Measurements from ENCODE around the gene PSMC6. TPM values are rescaled to one million over a fixed set of nuclear protein-coding genes. Genes with fewer than 3 reads are reported as not detected.
A peak's percentile ranks its signal among the peaks of the same experiment; 100 is the strongest.
"Not testable (repeated sequence)": the region's sequence is repeated elsewhere in the genome, so short reads cannot be mapped to it uniquely, and the experiment has no call there.

Gene PSMC6
- total RNA-seq, 2 experiments from 2014 or later: 87.0 to 121 TPM

- ATAC-seq (no peak), DNase-seq (no peak)
- CTCF ChIA-PET: no interaction called here
- Mint-ChIP-seq H3K36me3 (ENCODE audit: low read depth) (peaks cover 27% of the 10 kb centered on the region), H3K4me3 (no peak overlapping the region), H3K9me3 (ENCODE audit: low read depth) (peaks cover 2% of the 10 kb centered on the region), H3K27ac (peak overlapping the region; percentile 15), H3K4me1 (peaks cover 76% of the 10 kb centered on the region), H3K27me3 (no peaks in the 10 kb centered on the region)
- intact Hi-C loops (cut with DNase I, micrococcal nuclease): loop anchor here in 1 of 2 experiments (1.0 kb wide), 1 partner anchor 8 kb away; the partner anchor contains the start of gene STYX
- POLR2A ChIA-PET: no interaction called here
Observed at GRCh38 chr14:52738409-52738808, 31.4 kb downstream of the PSMC6 start.

GRCh38 chr14:52740751-52741150 lies 33.8 kb downstream of the PSMC6 start:
- DNase-seq (no peak), ATAC-seq (no peak)
- peaks cover 76% of the 10 kb centered on the region for H3K4me1 Mint-ChIP-seq
- H3K27ac Mint-ChIP-seq: peak overlapping the region; percentile 84
- no peaks in the 10 kb centered on the region for H3K9me3 Mint-ChIP-seq (ENCODE audit: low read depth)
- H3K4me3 Mint-ChIP-seq: no peak overlapping the region
- intact Hi-C loops (cut with DNase I, micrococcal nuclease): no loop called here
- H3K27me3 Mint-ChIP-seq: no peaks in the 10 kb centered on the region
- ChIA-PET POLR2A (no interaction called here), CTCF (interaction anchor here (0.7 kb wide), 1 partner anchor 186 kb away, joined by 3 read pairs; no protein-coding TSS in a partner anchor)
- peaks cover 20% of the 10 kb centered on the region for H3K36me3 Mint-ChIP-seq (ENCODE audit: low read depth)

GRCh38 chr14:52741865-52742264 lies 34.9 kb downstream of the PSMC6 start:
- CTCF ChIA-PET: interaction anchor here (0.6 to 1.0 kb wide), 5 partner anchors 12 to 351 kb away, joined by 3 to 5 read pairs (median 4); no protein-coding TSS in a partner anchor
- POLR2A ChIA-PET: interaction anchor here (0.6 to 1.3 kb wide), 3 partner anchors 12 to 20 kb away, joined by 3 to 7 read pairs (median 5); partner anchors contain the start of gene STYX
- Mint-ChIP-seq H3K9me3 (ENCODE audit: low read depth) (no peaks in the 10 kb centered on the region), H3K4me3 (peak overlapping the region; percentile 72), H3K27me3 (no peaks in the 10 kb centered on the region), H3K36me3 (ENCODE audit: low read depth) (peaks cover 25% of the 10 kb centered on the region), H3K4me1 (peaks cover 65% of the 10 kb centered on the region), H3K27ac (peak overlapping the region; percentile 95)
- DNase-seq (no peak), ATAC-seq (no peak)
- intact Hi-C loops (cut with DNase I, micrococcal nuclease): loop anchor here (1.0 to 2.0 kb wide), 3 partner anchors 12 to 49 kb away; partner anchors contain the start of genes STYX (in 2 of the 2), ERO1A (in 1 of the 2) and GNPNAT1 (in 1 of the 2)

GRCh38 chr14:52748647-52749292 lies 41.8 kb downstream of the PSMC6 start:
- no peak overlapping the region for H3K27ac Mint-ChIP-seq

GRCh38 chr14:52755607-52756316 lies 48.8 kb downstream of the PSMC6 start:
- ChIA-PET CTCF (interaction anchor here (0.6 to 1.3 kb wide), 4 partner anchors 18 to 1811 kb away, joined by 3 to 5 read pairs (median 4); partner anchors contain the start of gene PYGL), POLR2A (no interaction called here)

More at GRCh38 chr14:52748647-52749292, 41.8 kb downstream of the PSMC6 start:
- Mint-ChIP-seq H3K4me1 (peaks cover 19% of the 10 kb centered on the region), H3K36me3 (ENCODE audit: low read depth) (peaks cover 25% of the 10 kb centered on the region), H3K4me3 (no peak overlapping the region), H3K9me3 (ENCODE audit: low read depth) (no peaks in the 10 kb centered on the region), H3K27me3 (no peaks in the 10 kb centered on the region)
- no peak for ATAC-seq
- intact Hi-C loops (cut with DNase I, micrococcal nuclease): no loop called here
- POLR2A ChIA-PET: no interaction called here
- DNase-seq: no peak
- CTCF ChIA-PET: no interaction called here

GRCh38 chr14:52759145-52759544 lies 52.1 kb downstream of the PSMC6 start:
- H3K27ac Mint-ChIP-seq: no peak overlapping the region
- H3K27me3 Mint-ChIP-seq: no peaks in the 10 kb centered on the region
- CTCF ChIA-PET: interaction anchor here (0.9 kb wide), 1 partner anchor 16 kb away, joined by 6 read pairs; no protein-coding TSS in a partner anchor
- H3K9me3 Mint-ChIP-seq (ENCODE audit: low read depth): no peaks in the 10 kb centered on the region
- H3K4me1 Mint-ChIP-seq: peaks cover 14% of the 10 kb centered on the region
- no peak overlapping the region for H3K4me3 Mint-ChIP-seq
- ATAC-seq: no peak
- no peak for DNase-seq
- H3K36me3 Mint-ChIP-seq (ENCODE audit: low read depth): peaks cover 21% of the 10 kb centered on the region
- intact Hi-C loops (cut with DNase I, micrococcal nuclease): no loop called here
- POLR2A ChIA-PET: no interaction called here

More at GRCh38 chr14:52755607-52756316, 48.8 kb downstream of the PSMC6 start:
- H3K4me3 Mint-ChIP-seq: no peak overlapping the region
- intact Hi-C loops (cut with DNase I, micrococcal nuclease): no loop called here
- H3K9me3 Mint-ChIP-seq (ENCODE audit: low read depth): no peaks in the 10 kb centered on the region
- H3K4me1 Mint-ChIP-seq: peaks cover 2% of the 10 kb centered on the region
- no peak for ATAC-seq
- peaks cover 14% of the 10 kb centered on the region for H3K36me3 Mint-ChIP-seq (ENCODE audit: low read depth)
- no peaks in the 10 kb centered on the region for H3K27me3 Mint-ChIP-seq
- no peak for DNase-seq
- no peak overlapping the region for H3K27ac Mint-ChIP-seq

- CTCF ChIA-PET; ATAC-seq; H3K9me3 Mint-ChIP-seq (ENCODE audit: low read depth); intact Hi-C loops (cut with DNase I, micrococcal nuclease); H3K27ac Mint-ChIP-seq; POLR2A ChIA-PET; H3K4me3 Mint-ChIP-seq; DNase-seq; H3K27me3 Mint-ChIP-seq: not testable (repeated sequence)
- peaks cover 32% of the 10 kb centered on the region for H3K36me3 Mint-ChIP-seq (ENCODE audit: low read depth)
- peaks cover 21% of the 10 kb centered on the region for H3K4me1 Mint-ChIP-seq
Observed at GRCh38 chr14:52762923-52763322, 55.9 kb downstream of the PSMC6 start.

GRCh38 chr14:52767058-52767833 lies 60.2 kb downstream of the PSMC6 start:
- no peak for ATAC-seq
- ChIA-PET CTCF (interaction anchor here (0.6 to 0.8 kb wide), 2 partner anchors 25 to 1046 kb away, joined by 3 to 4 read pairs; no protein-coding TSS in a partner anchor), POLR2A (no interaction called here)

GRCh38 chr14:52769887-52770286 lies 62.9 kb downstream of the PSMC6 start:
- ChIA-PET CTCF (no interaction called here), POLR2A (no interaction called here)
- H3K4me3 Mint-ChIP-seq: no peak overlapping the region
- H3K27me3 Mint-ChIP-seq: no peaks in the 10 kb centered on the region
- peaks cover 13% of the 10 kb centered on the region for H3K4me1 Mint-ChIP-seq
- DNase-seq (no peak), ATAC-seq (peak; percentile 19)
- intact Hi-C loops (cut with DNase I, micrococcal nuclease): no loop called here
- peak overlapping the region; percentile 73 for H3K27ac Mint-ChIP-seq
- H3K9me3 Mint-ChIP-seq (ENCODE audit: low read depth): no peaks in the 10 kb centered on the region
- H3K36me3 Mint-ChIP-seq (ENCODE audit: low read depth): peaks cover 28% of the 10 kb centered on the region

More at GRCh38 chr14:52767058-52767833, 60.2 kb downstream of the PSMC6 start:
- intact Hi-C loops (cut with DNase I, micrococcal nuclease): no loop called here
- H3K36me3 Mint-ChIP-seq (ENCODE audit: low read depth): peaks cover 36% of the 10 kb centered on the region
- peaks cover 29% of the 10 kb centered on the region for H3K4me1 Mint-ChIP-seq
- no peaks in the 10 kb centered on the region for H3K27me3 Mint-ChIP-seq
- H3K9me3 Mint-ChIP-seq (ENCODE audit: low read depth): no peaks in the 10 kb centered on the region
- DNase-seq: no peak
- H3K4me3 Mint-ChIP-seq: no peak overlapping the region
- no peak overlapping the region for H3K27ac Mint-ChIP-seq

GRCh38 chr14:52776816-52777215 lies 69.8 kb downstream of the PSMC6 start:
- H3K27me3 Mint-ChIP-seq: no peaks in the 10 kb centered on the region
- DNase-seq (no peak), ATAC-seq (no peak)
- H3K27ac Mint-ChIP-seq: no peak overlapping the region
- ChIA-PET CTCF (interaction anchor here (0.7 to 1.1 kb wide), 2 partner anchors 9 to 55 kb away, joined by 3 read pairs; no protein-coding TSS in a partner anchor), POLR2A (no interaction called here)
- H3K4me3 Mint-ChIP-seq: no peak overlapping the region
- no peaks in the 10 kb centered on the region for H3K9me3 Mint-ChIP-seq (ENCODE audit: low read depth)
- no peaks in the 10 kb centered on the region for H3K4me1 Mint-ChIP-seq
- peaks cover 14% of the 10 kb centered on the region for H3K36me3 Mint-ChIP-seq (ENCODE audit: low read depth)
- intact Hi-C loops (cut with DNase I, micrococcal nuclease): no loop called here
